A673 (cell line): ENCODE results near the gene PHF21B.

Experiments used
- EZH2 ChIP-seq: fragments of 200-600 bp; sonication (generic); IDR thresholded peaks from 2 replicates; pipeline ENCODE4 v1.6.1; 2017; ENCODE audit warnings: borderline replicate concordance, low read depth, mild to moderate bottlenecking, mixed read lengths, antibody characterized with exemption, low read length; ENCODE audit not compliant: poor library complexity, severe bottlenecking
- TF ChIP-seq, protein P1 (sequence below): fragments of 300-800, 200-600 bp; sonication (generic); conservative IDR thresholded peaks from 2 replicates; pipeline ENCODE4 v1.5.1; 2017; ENCODE audit warnings: low read depth, mild to moderate bottlenecking, antibody characterized with exemption, low read length, moderate library complexity, mixed read lengths

DNA sequence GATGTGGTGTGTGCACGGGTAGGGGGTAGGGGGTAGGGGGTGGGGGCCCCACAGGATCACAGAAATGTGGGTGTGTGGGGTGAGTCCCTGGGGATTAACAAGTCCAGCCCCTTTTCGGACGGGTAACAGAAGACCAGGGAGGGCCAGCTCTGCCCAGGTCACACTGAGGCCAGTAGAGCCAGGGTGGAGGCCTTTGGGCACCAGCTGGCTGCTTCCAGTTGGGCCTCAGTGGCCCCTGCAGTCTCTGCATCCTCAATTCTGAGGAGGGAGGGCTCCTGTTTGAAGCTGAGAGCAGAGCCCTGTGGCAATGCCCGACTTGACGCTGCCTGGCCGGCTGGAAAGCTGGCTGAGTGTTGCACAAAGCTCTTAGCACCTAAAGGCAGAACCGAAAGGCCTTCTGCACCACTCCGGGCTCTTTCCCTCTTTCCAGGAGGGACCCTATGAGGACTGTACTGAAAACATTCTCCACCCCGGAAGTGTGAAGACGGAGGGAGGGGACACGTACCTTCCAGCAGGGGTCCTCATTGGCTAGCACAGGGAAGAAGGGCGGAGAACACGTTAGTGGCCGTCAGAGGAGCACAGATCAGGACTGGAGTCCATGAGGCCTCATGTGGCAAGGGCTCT, 120.4 kb downstream of the PHF21B start:
- TF ChIP-seq, protein P1, sequence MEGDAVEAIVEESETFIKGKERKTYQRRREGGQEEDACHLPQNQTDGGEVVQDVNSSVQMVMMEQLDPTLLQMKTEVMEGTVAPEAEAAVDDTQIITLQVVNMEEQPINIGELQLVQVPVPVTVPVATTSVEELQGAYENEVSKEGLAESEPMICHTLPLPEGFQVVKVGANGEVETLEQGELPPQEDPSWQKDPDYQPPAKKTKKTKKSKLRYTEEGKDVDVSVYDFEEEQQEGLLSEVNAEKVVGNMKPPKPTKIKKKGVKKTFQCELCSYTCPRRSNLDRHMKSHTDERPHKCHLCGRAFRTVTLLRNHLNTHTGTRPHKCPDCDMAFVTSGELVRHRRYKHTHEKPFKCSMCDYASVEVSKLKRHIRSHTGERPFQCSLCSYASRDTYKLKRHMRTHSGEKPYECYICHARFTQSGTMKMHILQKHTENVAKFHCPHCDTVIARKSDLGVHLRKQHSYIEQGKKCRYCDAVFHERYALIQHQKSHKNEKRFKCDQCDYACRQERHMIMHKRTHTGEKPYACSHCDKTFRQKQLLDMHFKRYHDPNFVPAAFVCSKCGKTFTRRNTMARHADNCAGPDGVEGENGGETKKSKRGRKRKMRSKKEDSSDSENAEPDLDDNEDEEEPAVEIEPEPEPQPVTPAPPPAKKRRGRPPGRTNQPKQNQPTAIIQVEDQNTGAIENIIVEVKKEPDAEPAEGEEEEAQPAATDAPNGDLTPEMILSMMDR: no peak
- no peak for TF ChIP-seq EZH2
